ENCODE results near the gene ZNF683.
"Not testable (repeated sequence)": the region's sequence is repeated elsewhere in the genome, so short reads cannot be mapped to it uniquely, and the experiment has no call there.

Gene ZNF683

GRCh38 chr1:26385063-26385462, 12.5 kb upstream of the ZNF683 start:
- DNase-seq (ENCODE audit: low spot score), result not testable (repeated sequence)

- DNase-seq (ENCODE audit: low spot score), result no peak
These were observed 11.5 kb upstream of the ZNF683 start for GRCh38 chr1:26384076-26384475.

- no peak for DNase-seq (ENCODE audit: low spot score)
These were observed 6.3 kb upstream of the ZNF683 start for GRCh38 chr1:26378879-26379251.

- peak; percentile 81 for DNase-seq (ENCODE audit: low spot score)
These were observed 5.7 kb upstream of the ZNF683 start for GRCh38 chr1:26378088-26378878.

- DNase-seq (ENCODE audit: low spot score), result no peak
These were observed 3.5 kb upstream of the ZNF683 start for GRCh38 chr1:26376050-26376449.

- DNase-seq (ENCODE audit: low spot score), result no peak
These were observed 2.5 kb upstream of the ZNF683 start for GRCh38 chr1:26375081-26375480.

GRCh38 chr1:26374361-26374760, 1.8 kb upstream of the ZNF683 start:
- DNase-seq (ENCODE audit: low spot score), result not testable (repeated sequence)

GRCh38 chr1:26373789-26374188, 1.2 kb upstream of the ZNF683 start:
- DNase-seq (ENCODE audit: low spot score), result no peak

- DNase-seq (ENCODE audit: low spot score), result no peak
These were observed 731 bp upstream of the ZNF683 start for GRCh38 chr1:26373281-26373680.

GRCh38 chr1:26372039-26372438, 511 bp downstream of the ZNF683 start:
- DNase-seq (ENCODE audit: low spot score), result no peak

- no peak for DNase-seq (ENCODE audit: low spot score)
These were observed 1.8 kb downstream of the ZNF683 start for GRCh38 chr1:26370591-26371382.

- DNase-seq (ENCODE audit: low spot score), result no peak
These were observed 4.1 kb downstream of the ZNF683 start for GRCh38 chr1:26368486-26368885.

- no peak for DNase-seq (ENCODE audit: low spot score)
These were observed 4.5 kb downstream of the ZNF683 start for GRCh38 chr1:26368006-26368405.

- DNase-seq (ENCODE audit: low spot score), result no peak
These were observed 5.1 kb downstream of the ZNF683 start for GRCh38 chr1:26367441-26367840.

GRCh38 chr1:26364956-26365355, 7.6 kb downstream of the ZNF683 start:
- no peak for DNase-seq (ENCODE audit: low spot score)

- DNase-seq (ENCODE audit: low spot score), result peak; percentile 79
These were observed 8.8 kb downstream of the ZNF683 start for GRCh38 chr1:26363549-26364448.

GRCh38 chr1:26362331-26362730, 10.2 kb downstream of the ZNF683 start:
- no peak for DNase-seq (ENCODE audit: low spot score)

GRCh38 chr1:26361605-26362122, 10.9 kb downstream of the ZNF683 start:
- DNase-seq (ENCODE audit: low spot score), result no peak

GRCh38 chr1:26360807-26361604, 11.5 kb downstream of the ZNF683 start:
- DNase-seq (ENCODE audit: low spot score), result no peak

- DNase-seq (ENCODE audit: low spot score), result no peak
These were observed 12.4 kb downstream of the ZNF683 start for GRCh38 chr1:26359981-26360806.
